HepG2 (cell line): ENCODE measurements around the gene ZSWIM9. TPM values are rescaled to one million over a fixed set of nuclear protein-coding genes. Genes with fewer than 3 reads are reported as not detected.

Experiments used
- ATAC-seq: fragments of 200-7000 bp; cut with Tn5 transposase; 3 replicates; pipeline ENCODE4 v1.9.1; 2020; ENCODE audit warnings: mild to moderate bottlenecking, moderate library complexity
- BruUV-seq: library from RNA; stranded (reverse); fragments of 400-500 nt; replicated peaks from 2 replicates; lab custom pipeline; 2021; lab: Mats Ljungman, UMichigan
- CTCF ChIA-PET: fragments of 300-600 bp; formaldehyde crosslinking; extraction: SDS; loops from one replicate; lab custom pipeline; 2021; ENCODE audit warnings: low total read pairs, inconsistent platforms, low intra/inter-chr PET ratio; lab: Yijun Ruan, JAX
- POLR2A ChIA-PET: fragments of 350-600 bp; sonication (Branson Sonifier 250); formaldehyde crosslinking; loops from one replicate; lab custom pipeline; 2020; ENCODE audit warnings: antibody characterized with exemption, inconsistent platforms; lab: Yijun Ruan, JAX
- DNase-seq: peaks from one replicate; pipeline ENCODE4 v3.0.0-alpha.2; 2015; ENCODE audit warnings: low spot score
- FAIRE-seq: peaks from 3 replicates; lab custom pipeline; 2011; peaks lifted over from hg19 to GRCh38; lab: Jason Lieb, UNC
- H2AFZ ChIP-seq: one replicate; pipeline ENCODE4 v1.6.1; 2011; ENCODE audit warnings: low read length, inconsistent platforms
- H3K27ac ChIP-seq: fragments of 300-600 bp; 3 replicates; pipeline ENCODE4 v1.8.0; 2011; ENCODE audit warnings: mixed run types, mild to moderate bottlenecking, mixed read lengths, low read length, inconsistent platforms; ENCODE audit not compliant: insufficient read depth; ENCODE audit errors: extremely low read length
- H3K27me3 ChIP-seq, 2 experiments: fragments of 200-600 bp in 1 of 2; 2 replicates in 1 of 2; 3 replicates in 1 of 2; pipeline versions ENCODE4 v1.6.0 to v1.8.0; 2011; ENCODE audit warnings: low read length in 2 of 2, mild to moderate bottlenecking in 2 of 2, moderate library complexity in 2 of 2, inconsistent platforms in 1 of 2; ENCODE audit not compliant: insufficient read depth in 2 of 2, control insufficient read depth in 1 of 2
- H3K36me3 ChIP-seq, 2 experiments: fragments of 200-600 bp in 1 of 2; replicated peaks in 1 of 2; 2 replicates in 1 of 2; 3 replicates in 1 of 2; pipeline versions ENCODE4 v1.5.1 to v1.8.0; 2011; ENCODE audit warnings: low read length in 2 of 2, inconsistent platforms in 1 of 2; ENCODE audit not compliant: insufficient read depth in 2 of 2, control insufficient read depth in 1 of 2
- H3K4me1 ChIP-seq: 2 replicates; pipeline ENCODE4 v1.5.1; 2012; ENCODE audit warnings: low read length, inconsistent platforms; ENCODE audit not compliant: insufficient read depth
- H3K4me2 ChIP-seq: 2 replicates; pipeline ENCODE4 v1.6.0; 2011; ENCODE audit warnings: low read depth, low read length, inconsistent platforms
- H3K4me3 ChIP-seq, 3 experiments: fragments of 200-600 bp in 1 of 3; sonication (generic), shearing (Covaris generic) in 1 of 3; replicated peaks in 1 of 3; 2 replicates each; pipeline ENCODE4 v1.5.1; 2011 to 2016; ENCODE audit warnings: low read length in 3 of 3, inconsistent platforms in 2 of 3, low read depth in 2 of 3, mild to moderate bottlenecking in 2 of 3, control low read depth in 1 of 3, mixed read lengths in 1 of 3; ENCODE audit not compliant: insufficient read depth in 1 of 3
- H3K79me2 ChIP-seq: one replicate; pipeline ENCODE4 v1.6.1; 2011; ENCODE audit warnings: low read length, inconsistent platforms; ENCODE audit not compliant: insufficient read depth
- H3K9ac ChIP-seq: 2 replicates; pipeline ENCODE4 v1.6.0; 2011; ENCODE audit warnings: mild to moderate bottlenecking, low read depth, low read length, inconsistent platforms; ENCODE audit not compliant: insufficient read depth
- H3K9me3 ChIP-seq: 2 replicates; pipeline ENCODE4 v1.5.1; 2012; ENCODE audit warnings: mild to moderate bottlenecking, low read length
- H4K20me1 ChIP-seq: 2 replicates; pipeline ENCODE4 v1.6.0; 2011; ENCODE audit warnings: inconsistent platforms, mild to moderate bottlenecking, low read length, moderate library complexity; ENCODE audit not compliant: insufficient read depth
- CCDC6 ChIP-seq: sonication (generic); formaldehyde crosslinking; IDR thresholded peaks from 2 replicates; pipeline ENCODE4 v1.8.1; 2022; ENCODE audit warnings: mild to moderate bottlenecking, missing genetic modification reagents, moderate library complexity
- CENPX ChIP-seq: sonication (generic); formaldehyde crosslinking; IDR thresholded peaks from 2 replicates; pipeline ENCODE4 v1.9.0; 2021; ENCODE audit warnings: mild to moderate bottlenecking, missing genetic modification reagents, moderate library complexity
- CHCHD3 ChIP-seq: sonication (generic); formaldehyde crosslinking; IDR thresholded peaks from 2 replicates; pipeline ENCODE4 v1.8.0; 2022; ENCODE audit warnings: mild to moderate bottlenecking, missing genetic modification reagents, moderate library complexity
- FOXA3 ChIP-seq: IDR thresholded peaks from 2 replicates; pipeline ENCODE4 v1.6.1; 2016; ENCODE audit warnings: missing genetic modification reagents, missing compliant biosample characterization
- MBD4 ChIP-seq: IDR thresholded peaks from 2 replicates; pipeline ENCODE4 v1.6.1; 2012; ENCODE audit warnings: low read length, inconsistent platforms, borderline replicate concordance
- MTF2 ChIP-seq: sonication (generic); formaldehyde crosslinking; IDR thresholded peaks from 2 replicates; pipeline ENCODE4 v1.5.0; 2020; ENCODE audit warnings: missing genetic modification reagents, borderline replicate concordance
- NFE2L1 ChIP-seq: sonication (generic); formaldehyde crosslinking; IDR thresholded peaks from 2 replicates; pipeline ENCODE4 v1.4.0; 2020; ENCODE audit warnings: missing genetic modification reagents, mild to moderate bottlenecking, borderline replicate concordance
- REPIN1 ChIP-seq: sonication (generic); formaldehyde crosslinking; IDR thresholded peaks from 2 replicates; pipeline ENCODE4 v1.8.0; 2022; ENCODE audit warnings: missing genetic modification reagents, low read depth, mild to moderate bottlenecking, borderline replicate concordance
- SMARCC2 ChIP-seq: fragments of 450-650 bp; IDR thresholded peaks from 2 replicates; pipeline ENCODE4 v1.6.1; 2017; ENCODE audit warnings: antibody characterized with exemption, mild to moderate bottlenecking
- SMC3 ChIP-seq: IDR thresholded peaks from 2 replicates; pipeline ENCODE4 v1.6.1; 2011; ENCODE audit warnings: low read length, improper control_type of control experiment
- SOX5 ChIP-seq: IDR thresholded peaks from 2 replicates; pipeline ENCODE4 v1.6.1; 2016; ENCODE audit warnings: borderline replicate concordance
- SRF ChIP-seq: IDR thresholded peaks from 2 replicates; pipeline ENCODE4 v1.6.1; 2011; ENCODE audit warnings: mild to moderate bottlenecking, low read depth, low read length, moderate library complexity
- ZNF337 ChIP-seq: sonication (generic); formaldehyde crosslinking; IDR thresholded peaks from 2 replicates; pipeline ENCODE4 v1.5.1; 2020; ENCODE audit warnings: missing genetic modification reagents, low read depth, mild to moderate bottlenecking, borderline replicate concordance
- WGBS: methylation state at CpG from one replicate; pipeline ENCODE4 v1.1.6; 2017; ENCODE audit warnings: low lambda C conversion rate; 5-methylcytosine and 5-hydroxymethylcytosine counted together
- in situ Hi-C: cut with HindIII; loops from 2 replicates; pipeline ENCODE4 v1.10.0; 2017; ENCODE audit warnings: low pct_unique_long_range_greater_than_20kb; ENCODE audit not compliant: extremely low pct_ligation_motif_present
- intact Hi-C: fragments of 100-400 bp; cut with micrococcal nuclease; formaldehyde crosslinking; loops from one replicate; pipeline ENCODE4 v1.10.0; 2022; ENCODE audit not compliant: unreplicated experiment
- polyA plus RNA-seq, 8 experiments: library from polyadenylated mRNA; depleted of rRNA in 3 of 8; stranded (reverse) in 7 of 8; unstranded in 1 of 8; fragments of >200 nt; fragmentation: Illumina TruSeq in 4 of 8; extraction: Trizol in 4 of 8; gene quantifications; 2 replicates each; pipeline versions ENCODE4 v1.2.1 to v1.2.3, GENCODE V29; 2011 to 2016; ENCODE audit warnings: low read depth in 4 of 8, missing spikeins in 1 of 8, mixed read lengths in 1 of 8; ENCODE audit not compliant: insufficient read depth in 1 of 8
- total RNA-seq, 5 experiments: library from RNA; depleted of rRNA; stranded (reverse); fragments of >200 nt; fragmentation: Illumina TruSeq; extraction: Trizol; gene quantifications; 2 replicates each; pipeline ENCODE4 v1.2.3, GENCODE V29; 2016; ENCODE audit warnings: low read depth in 1 of 5
- TF ChIP-seq, protein P1 (sequence below): sonication (generic); formaldehyde crosslinking; IDR thresholded peaks from 2 replicates; pipeline ENCODE4 v1.5.1; 2020; ENCODE audit warnings: mild to moderate bottlenecking, missing genetic modification reagents, moderate library complexity
- TF ChIP-seq, protein P2 (sequence below): IDR thresholded peaks from 2 replicates; pipeline ENCODE4 v1.6.1; 2012; ENCODE audit warnings: low read depth, low read length, improper control_type of control experiment
- TF ChIP-seq, protein P3 (sequence below): sonication (generic); formaldehyde crosslinking; IDR thresholded peaks from 2 replicates; pipeline ENCODE4 v1.5.1; 2020; ENCODE audit warnings: missing genetic modification reagents, mild to moderate bottlenecking, borderline replicate concordance
- TF ChIP-seq, protein P4 (sequence below): sonication (generic); formaldehyde crosslinking; IDR thresholded peaks from 2 replicates; pipeline ENCODE4 v1.4.0; 2020; ENCODE audit warnings: missing genetic modification reagents, low read depth, mild to moderate bottlenecking, borderline replicate concordance

Gene ZSWIM9
- total and polyA plus RNA-seq, 2 of the 13 experiments (the other 11 are each of a cell fraction or from before 2014, with no cell fraction given), result 0.18 to 1.1 TPM

DNA sequence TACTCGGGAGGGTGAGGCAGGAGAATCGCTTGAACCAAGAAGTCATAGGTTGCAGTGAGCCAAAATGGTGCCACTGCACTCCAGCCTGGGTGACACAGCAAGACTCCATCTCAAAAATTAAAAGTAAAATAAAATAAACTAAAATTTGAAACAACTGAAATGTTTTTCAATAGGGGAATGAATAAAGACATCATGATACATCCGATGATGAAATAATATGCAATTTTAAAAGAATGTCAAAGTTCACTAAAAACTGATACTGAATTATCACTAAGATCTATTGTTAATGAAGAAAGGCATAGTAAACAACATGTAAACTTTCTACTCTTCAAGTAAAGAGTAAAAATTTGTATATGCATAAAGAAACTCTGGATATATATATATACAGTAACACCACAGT lies 76.7 kb downstream of the ZSWIM9 start:
- H3K27me3 ChIP-seq, result no peaks in the 10 kb centered on the region
- H2AFZ ChIP-seq, result no peak overlapping the region
- no peak overlapping the region for H3K9ac ChIP-seq
- no peaks in the 10 kb centered on the region for H4K20me1 ChIP-seq
- ChIA-PET CTCF (no interaction called here), POLR2A (no interaction called here)
- FAIRE-seq, result no peak
- ATAC-seq, result no peak
- 97% methylated on average over 3 of the region's 3 CpGs for WGBS
- H3K4me3 ChIP-seq, result no peak overlapping the region
- TF ChIP-seq, protein P1, sequence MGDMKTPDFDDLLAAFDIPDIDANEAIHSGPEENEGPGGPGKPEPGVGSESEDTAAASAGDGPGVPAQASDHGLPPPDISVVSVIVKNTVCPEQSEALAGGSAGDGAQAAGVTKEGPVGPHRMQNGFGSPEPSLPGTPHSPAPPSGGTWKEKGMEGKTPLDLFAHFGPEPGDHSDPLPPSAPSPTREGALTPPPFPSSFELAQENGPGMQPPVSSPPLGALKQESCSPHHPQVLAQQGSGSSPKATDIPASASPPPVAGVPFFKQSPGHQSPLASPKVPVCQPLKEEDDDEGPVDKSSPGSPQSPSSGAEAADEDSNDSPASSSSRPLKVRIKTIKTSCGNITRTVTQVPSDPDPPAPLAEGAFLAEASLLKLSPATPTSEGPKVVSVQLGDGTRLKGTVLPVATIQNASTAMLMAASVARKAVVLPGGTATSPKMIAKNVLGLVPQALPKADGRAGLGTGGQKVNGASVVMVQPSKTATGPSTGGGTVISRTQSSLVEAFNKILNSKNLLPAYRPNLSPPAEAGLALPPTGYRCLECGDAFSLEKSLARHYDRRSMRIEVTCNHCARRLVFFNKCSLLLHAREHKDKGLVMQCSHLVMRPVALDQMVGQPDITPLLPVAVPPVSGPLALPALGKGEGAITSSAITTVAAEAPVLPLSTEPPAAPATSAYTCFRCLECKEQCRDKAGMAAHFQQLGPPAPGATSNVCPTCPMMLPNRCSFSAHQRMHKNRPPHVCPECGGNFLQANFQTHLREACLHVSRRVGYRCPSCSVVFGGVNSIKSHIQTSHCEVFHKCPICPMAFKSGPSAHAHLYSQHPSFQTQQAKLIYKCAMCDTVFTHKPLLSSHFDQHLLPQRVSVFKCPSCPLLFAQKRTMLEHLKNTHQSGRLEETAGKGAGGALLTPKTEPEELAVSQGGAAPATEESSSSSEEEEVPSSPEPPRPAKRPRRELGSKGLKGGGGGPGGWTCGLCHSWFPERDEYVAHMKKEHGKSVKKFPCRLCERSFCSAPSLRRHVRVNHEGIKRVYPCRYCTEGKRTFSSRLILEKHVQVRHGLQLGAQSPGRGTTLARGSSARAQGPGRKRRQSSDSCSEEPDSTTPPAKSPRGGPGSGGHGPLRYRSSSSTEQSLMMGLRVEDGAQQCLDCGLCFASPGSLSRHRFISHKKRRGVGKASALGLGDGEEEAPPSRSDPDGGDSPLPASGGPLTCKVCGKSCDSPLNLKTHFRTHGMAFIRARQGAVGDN (CRISPR knock-in tag), result no peak
- TF ChIP-seq NFE2L1 (CRISPR knock-in tag) (no peak), CHCHD3 (CRISPR knock-in tag) (no peak), SRF (no peak), FOXA3 (CRISPR knock-in tag) (no peak), SMC3 (no peak), SMARCC2 (no peak), CCDC6 (CRISPR knock-in tag) (no peak), REPIN1 (CRISPR knock-in tag) (no peak), MBD4 (no peak), CENPX (no peak), MTF2 (CRISPR knock-in tag) (no peak), SOX5 (CRISPR knock-in tag) (no peak), ZNF337 (CRISPR knock-in tag) (no peak)
- TF ChIP-seq, protein P2, sequence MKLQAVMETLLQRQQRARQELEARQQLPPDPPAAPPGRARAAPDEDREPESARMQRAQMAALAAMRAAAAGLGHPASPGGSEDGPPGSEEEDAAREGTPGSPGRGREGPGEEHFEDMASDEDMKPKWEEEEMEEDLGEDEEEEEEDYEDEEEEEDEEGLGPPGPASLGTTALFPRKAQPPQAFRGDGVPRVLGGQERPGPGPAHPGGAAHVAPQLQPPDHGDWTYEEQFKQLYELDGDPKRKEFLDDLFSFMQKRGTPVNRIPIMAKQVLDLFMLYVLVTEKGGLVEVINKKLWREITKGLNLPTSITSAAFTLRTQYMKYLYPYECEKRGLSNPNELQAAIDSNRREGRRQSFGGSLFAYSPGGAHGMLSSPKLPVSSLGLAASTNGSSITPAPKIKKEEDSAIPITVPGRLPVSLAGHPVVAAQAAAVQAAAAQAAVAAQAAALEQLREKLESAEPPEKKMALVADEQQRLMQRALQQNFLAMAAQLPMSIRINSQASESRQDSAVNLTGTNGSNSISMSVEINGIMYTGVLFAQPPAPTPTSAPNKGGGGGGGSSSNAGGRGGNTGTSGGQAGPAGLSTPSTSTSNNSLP, result no peak
- TF ChIP-seq, protein P3, sequence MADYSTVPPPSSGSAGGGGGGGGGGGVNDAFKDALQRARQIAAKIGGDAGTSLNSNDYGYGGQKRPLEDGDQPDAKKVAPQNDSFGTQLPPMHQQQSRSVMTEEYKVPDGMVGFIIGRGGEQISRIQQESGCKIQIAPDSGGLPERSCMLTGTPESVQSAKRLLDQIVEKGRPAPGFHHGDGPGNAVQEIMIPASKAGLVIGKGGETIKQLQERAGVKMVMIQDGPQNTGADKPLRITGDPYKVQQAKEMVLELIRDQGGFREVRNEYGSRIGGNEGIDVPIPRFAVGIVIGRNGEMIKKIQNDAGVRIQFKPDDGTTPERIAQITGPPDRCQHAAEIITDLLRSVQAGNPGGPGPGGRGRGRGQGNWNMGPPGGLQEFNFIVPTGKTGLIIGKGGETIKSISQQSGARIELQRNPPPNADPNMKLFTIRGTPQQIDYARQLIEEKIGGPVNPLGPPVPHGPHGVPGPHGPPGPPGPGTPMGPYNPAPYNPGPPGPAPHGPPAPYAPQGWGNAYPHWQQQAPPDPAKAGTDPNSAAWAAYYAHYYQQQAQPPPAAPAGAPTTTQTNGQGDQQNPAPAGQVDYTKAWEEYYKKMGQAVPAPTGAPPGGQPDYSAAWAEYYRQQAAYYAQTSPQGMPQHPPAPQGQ (CRISPR knock-in tag), result no peak
- TF ChIP-seq, protein P4, sequence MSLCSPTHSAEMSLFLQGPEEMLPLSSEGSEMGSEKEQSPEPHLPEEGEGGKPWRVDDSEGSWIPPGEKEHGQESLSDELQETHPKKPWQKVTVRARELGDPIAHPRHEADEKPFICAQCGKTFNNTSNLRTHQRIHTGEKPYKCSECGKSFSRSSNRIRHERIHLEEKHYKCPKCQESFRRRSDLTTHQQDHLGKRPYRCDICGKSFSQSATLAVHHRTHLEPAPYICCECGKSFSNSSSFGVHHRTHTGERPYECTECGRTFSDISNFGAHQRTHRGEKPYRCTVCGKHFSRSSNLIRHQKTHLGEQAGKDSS (CRISPR knock-in tag), result no peak
- in situ Hi-C loops (no loop called here), intact Hi-C loops (no loop called here)
- peaks cover 11% of the 10 kb centered on the region for H3K4me1 ChIP-seq
- H3K36me3 ChIP-seq, result peaks cover 2 to 13% of the 10 kb centered on the region in 2 experiments; a peak in 2 of 5 replicates
- H3K4me2 ChIP-seq, result no peak overlapping the region
- H3K27ac ChIP-seq, result no peak overlapping the region
- H3K79me2 ChIP-seq, result no peaks in the 10 kb centered on the region
- H3K9me3 ChIP-seq, result no peaks in the 10 kb centered on the region
- DNase-seq, result no peak
- no TSS peak for BruUV-seq
